ENCODE measurements around the gene RSKR. TPM values are rescaled to one million over a fixed set of nuclear protein-coding genes. Genes with fewer than 3 reads are reported as not detected.
"Not testable (repeated sequence)": the region's sequence is repeated elsewhere in the genome, so short reads cannot be mapped to it uniquely, and the experiment has no call there.

Gene RSKR
- total RNA-seq, 2 experiments from 2014 or later: 15.5 to 19.7 TPM

DNA sequence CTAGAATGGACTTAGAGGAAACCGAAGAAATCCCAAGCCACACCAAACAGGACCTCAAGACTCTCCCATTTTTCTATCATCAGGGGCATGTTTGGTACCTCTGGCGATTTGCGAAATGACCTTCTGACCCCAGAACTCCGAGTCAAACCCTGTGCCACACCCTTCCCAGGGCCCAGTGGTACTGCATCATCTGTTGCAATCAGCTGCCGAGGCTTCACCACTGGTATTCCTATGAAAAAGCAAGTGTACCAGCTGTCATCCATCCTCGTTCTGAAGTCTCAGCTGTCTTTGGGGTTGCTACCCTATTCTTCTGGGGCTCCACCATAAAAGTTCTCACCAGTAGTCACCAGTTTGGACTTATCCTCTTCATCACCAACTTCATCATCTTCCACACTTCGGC is 2.3 kb upstream of the RSKR start:
- no peak for DNase-seq
- Mint-ChIP-seq H3K4me3 (no peak overlapping the region), H3K9me3 (no peaks in the 10 kb centered on the region), H3K36me3 (ENCODE audit: low read depth) (peaks cover 72% of the 10 kb centered on the region), H3K27me3 (no peaks in the 10 kb centered on the region), H3K4me1 (no peaks in the 10 kb centered on the region), H3K27ac (no peak overlapping the region)
- ChIA-PET CTCF (no interaction called here), POLR2A (interaction anchor here (0.9 to 1.3 kb wide), 3 partner anchors 17 to 29 kb away, joined by 3 to 8 read pairs (median 3); partner anchors contain the start of gene SPAG5)

DNA sequence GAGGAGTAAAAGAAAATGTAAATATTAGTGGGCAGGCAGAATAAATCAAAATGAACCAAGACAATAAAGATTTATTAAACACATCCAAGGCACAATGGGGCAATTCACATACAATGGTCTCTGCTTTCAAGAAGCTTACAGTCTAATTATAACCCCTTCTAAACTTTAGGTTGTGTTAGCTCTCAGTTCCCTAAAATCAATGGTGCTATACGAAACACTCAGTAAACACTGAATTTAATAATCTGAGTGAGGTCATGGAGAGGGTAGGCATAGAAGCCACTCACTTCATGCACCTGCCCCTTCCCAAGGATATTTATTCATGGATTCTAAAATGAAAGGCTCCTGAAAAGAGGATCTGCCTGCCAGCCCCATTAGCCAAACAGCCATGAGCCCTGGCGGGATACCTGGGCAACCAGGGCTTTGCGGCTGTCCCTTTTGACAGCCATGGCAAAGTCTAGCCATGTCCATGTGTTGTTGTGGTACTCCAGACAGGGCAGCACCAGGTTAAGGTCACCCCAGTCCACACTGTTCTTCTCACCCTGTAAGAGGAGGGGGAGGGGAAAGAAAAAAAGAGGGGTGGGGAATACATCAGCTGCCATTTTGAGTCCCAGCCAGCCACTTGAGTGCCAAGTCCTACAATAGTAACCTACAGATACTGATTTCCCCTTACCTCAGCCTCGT is 1.4 kb upstream of the RSKR start:
- Mint-ChIP-seq H3K9me3 (no peaks in the 10 kb centered on the region), H3K4me1 (no peaks in the 10 kb centered on the region), H3K36me3 (ENCODE audit: low read depth) (peaks cover 69% of the 10 kb centered on the region), H3K27me3 (no peaks in the 10 kb centered on the region), H3K4me3 (no peak overlapping the region), H3K27ac (no peak overlapping the region)
- ChIA-PET POLR2A (interaction anchor here (0.5 to 1.3 kb wide), 3 partner anchors 16 to 73 kb away, joined by 3 to 8 read pairs (median 3); partner anchors contain the start of gene SPAG5), CTCF (interaction anchor here (1.0 kb wide), 1 partner anchor 10 kb away, joined by 3 read pairs; no protein-coding TSS in a partner anchor)
- DNase-seq: no peak

DNA sequence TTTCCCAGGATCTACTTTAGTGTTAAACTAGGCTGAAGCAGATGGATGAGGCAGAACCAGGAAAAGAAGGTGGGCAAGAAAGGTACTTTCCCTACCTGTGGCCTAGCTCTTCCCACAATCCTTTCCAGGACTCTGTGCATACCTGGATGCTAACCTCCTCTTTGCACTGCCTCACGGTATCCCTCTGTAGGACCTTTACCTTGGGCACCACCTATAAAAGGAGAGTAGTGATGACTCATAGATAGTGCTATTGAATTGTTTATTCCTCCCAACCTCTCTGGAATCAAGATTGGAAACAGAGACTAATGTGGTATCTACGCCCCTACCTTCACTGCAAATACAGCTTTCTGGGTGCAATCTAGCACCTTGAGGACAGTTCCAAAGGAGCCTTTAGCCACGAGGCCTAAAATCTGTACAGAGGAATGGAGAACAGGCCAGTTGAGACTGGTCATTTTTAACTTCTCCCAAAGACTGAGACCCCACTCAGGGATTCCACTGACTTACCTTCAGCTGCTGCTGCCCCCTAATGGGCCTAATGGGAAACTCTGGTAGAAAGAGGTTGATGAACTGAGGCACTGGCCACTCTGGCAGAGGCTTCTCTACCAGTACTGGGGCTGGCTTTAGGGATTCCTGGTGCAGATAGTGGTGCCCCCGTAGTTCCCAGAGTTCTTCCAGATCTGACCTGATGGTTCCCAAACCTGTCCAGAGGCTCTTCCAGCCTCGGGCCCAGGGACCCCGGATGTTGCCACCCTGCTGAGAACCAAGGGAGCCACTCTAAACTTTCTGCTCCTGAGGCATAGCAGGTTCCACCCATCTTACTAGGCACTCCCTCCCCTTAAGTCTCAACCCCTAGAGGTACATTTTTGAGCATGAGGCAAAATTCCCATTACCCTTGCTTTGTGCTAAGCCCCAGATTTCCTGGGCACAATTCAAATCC is 781 bp downstream of the RSKR start:
- Mint-ChIP-seq H3K4me1 (no peaks in the 10 kb centered on the region), H3K36me3 (ENCODE audit: low read depth) (peaks cover 55% of the 10 kb centered on the region)
- CTCF ChIA-PET: interaction anchor here (1.2 to 2.3 kb wide), 6 partner anchors 11 to 118 kb away, joined by 3 to 7 read pairs (median 4); no protein-coding TSS in a partner anchor

DNA sequence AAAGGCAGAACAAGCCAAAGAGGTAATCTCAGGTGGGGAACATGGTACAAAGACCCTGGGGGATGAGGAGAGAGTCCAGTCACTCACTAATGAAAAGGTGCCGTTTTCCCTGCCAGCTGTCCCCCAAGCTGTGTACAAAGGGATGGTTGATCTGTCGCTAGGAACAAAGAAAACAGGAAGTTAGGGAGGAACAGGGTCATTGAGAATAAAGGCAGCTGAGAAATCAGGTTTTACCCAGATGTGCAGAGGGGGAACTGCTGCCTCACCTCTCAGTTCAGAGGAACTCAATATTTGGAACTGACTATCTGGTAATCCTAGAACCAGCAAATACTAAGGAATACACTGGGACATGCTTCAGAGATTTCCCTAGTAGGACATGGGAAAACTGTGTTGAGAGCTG is 1.5 kb downstream of the RSKR start:
- Mint-ChIP-seq H3K27me3 (no peaks in the 10 kb centered on the region), H3K9me3 (no peaks in the 10 kb centered on the region), H3K4me1 (no peaks in the 10 kb centered on the region), H3K27ac (no peak overlapping the region), H3K36me3 (ENCODE audit: low read depth) (peaks cover 56% of the 10 kb centered on the region), H3K4me3 (no peak overlapping the region)
- no peak for DNase-seq
- CTCF ChIA-PET: interaction anchor here (0.8 to 2.3 kb wide), 8 partner anchors 12 to 117 kb away, joined by 3 to 7 read pairs (median 4); partner anchors contain the start of gene PIGS
- POLR2A ChIA-PET: interaction anchor here (0.8 to 1.8 kb wide), 7 partner anchors 9 to 56 kb away, joined by 3 to 7 read pairs (median 4); partner anchors contain the start of genes PIGS and SPAG5

More for the DNA sequence above, 781 bp downstream of the RSKR start:
- H3K27ac Mint-ChIP-seq: no peak overlapping the region
- H3K4me3 Mint-ChIP-seq: no peak overlapping the region
- peak; percentile 34 for DNase-seq
- H3K27me3 Mint-ChIP-seq: no peaks in the 10 kb centered on the region
- POLR2A ChIA-PET: interaction anchor here (0.6 to 1.8 kb wide), 8 partner anchors 8 to 97 kb away, joined by 3 to 7 read pairs (median 4); partner anchors contain the start of genes PIGS and SPAG5
- H3K9me3 Mint-ChIP-seq: no peaks in the 10 kb centered on the region

DNA sequence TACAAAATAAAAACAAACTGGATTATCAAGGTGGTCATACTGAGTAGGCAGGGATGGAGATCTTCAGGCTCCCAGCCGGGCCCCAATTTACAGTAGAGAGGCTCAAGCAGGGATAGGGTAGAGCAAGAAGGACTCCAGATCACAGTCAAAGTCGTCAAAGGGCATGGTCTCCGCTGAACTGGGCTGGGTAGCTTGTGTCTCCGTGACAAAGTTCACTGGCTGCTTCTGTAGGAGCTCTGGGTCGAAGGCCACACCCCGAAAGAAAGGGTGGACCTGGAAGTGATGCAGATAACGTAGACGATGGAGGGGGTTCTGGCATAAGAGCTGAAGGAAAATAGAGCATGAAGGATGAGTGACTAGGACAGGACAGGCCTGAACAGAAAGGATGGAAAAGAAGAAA is 3.6 kb downstream of the RSKR start:
- DNase-seq: no peak
- peaks cover 34% of the 10 kb centered on the region for H3K36me3 Mint-ChIP-seq (ENCODE audit: low read depth)
- no peak overlapping the region for H3K4me3 Mint-ChIP-seq
- ChIA-PET POLR2A (interaction anchor here (0.8 to 4.4 kb wide), 4 partner anchors 9 to 41 kb away, joined by 3 to 34 read pairs (median 4); partner anchors contain the start of gene SPAG5), CTCF (interaction anchor here (0.8 to 1.6 kb wide), 3 partner anchors 35 to 287 kb away, joined by 3 to 7 read pairs (median 3); partner anchors contain the start of genes BLTP2 and FLOT2)
- H3K4me1 Mint-ChIP-seq: no peaks in the 10 kb centered on the region
- no peaks in the 10 kb centered on the region for H3K27me3 Mint-ChIP-seq
- H3K9me3 Mint-ChIP-seq: no peaks in the 10 kb centered on the region
- no peak overlapping the region for H3K27ac Mint-ChIP-seq

DNA sequence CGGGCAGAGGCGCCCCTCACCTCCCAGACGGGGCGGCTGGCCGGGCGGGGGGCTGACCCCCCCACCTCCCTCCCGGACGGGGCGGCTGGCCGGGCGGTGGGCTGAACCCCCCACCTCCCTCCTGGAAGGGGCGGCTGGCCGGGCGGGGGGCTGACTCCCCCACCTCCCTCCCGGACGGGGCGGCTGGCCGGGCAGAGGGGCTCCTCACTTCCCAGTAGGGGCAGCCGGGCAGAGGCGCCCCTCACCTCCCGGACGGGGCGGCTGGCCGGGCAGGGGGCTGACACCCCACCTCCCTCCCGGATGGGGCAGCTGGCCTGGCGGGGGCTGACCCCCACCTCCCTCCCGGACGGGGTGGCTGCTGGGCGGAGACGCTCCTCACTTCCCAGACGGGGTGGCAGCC is 10.0 kb downstream of the RSKR start:
- H3K4me1 Mint-ChIP-seq; H3K9me3 Mint-ChIP-seq; CTCF ChIA-PET; H3K36me3 Mint-ChIP-seq (ENCODE audit: low read depth); H3K27me3 Mint-ChIP-seq; DNase-seq; H3K27ac Mint-ChIP-seq; POLR2A ChIA-PET; H3K4me3 Mint-ChIP-seq: not testable (repeated sequence)

DNA sequence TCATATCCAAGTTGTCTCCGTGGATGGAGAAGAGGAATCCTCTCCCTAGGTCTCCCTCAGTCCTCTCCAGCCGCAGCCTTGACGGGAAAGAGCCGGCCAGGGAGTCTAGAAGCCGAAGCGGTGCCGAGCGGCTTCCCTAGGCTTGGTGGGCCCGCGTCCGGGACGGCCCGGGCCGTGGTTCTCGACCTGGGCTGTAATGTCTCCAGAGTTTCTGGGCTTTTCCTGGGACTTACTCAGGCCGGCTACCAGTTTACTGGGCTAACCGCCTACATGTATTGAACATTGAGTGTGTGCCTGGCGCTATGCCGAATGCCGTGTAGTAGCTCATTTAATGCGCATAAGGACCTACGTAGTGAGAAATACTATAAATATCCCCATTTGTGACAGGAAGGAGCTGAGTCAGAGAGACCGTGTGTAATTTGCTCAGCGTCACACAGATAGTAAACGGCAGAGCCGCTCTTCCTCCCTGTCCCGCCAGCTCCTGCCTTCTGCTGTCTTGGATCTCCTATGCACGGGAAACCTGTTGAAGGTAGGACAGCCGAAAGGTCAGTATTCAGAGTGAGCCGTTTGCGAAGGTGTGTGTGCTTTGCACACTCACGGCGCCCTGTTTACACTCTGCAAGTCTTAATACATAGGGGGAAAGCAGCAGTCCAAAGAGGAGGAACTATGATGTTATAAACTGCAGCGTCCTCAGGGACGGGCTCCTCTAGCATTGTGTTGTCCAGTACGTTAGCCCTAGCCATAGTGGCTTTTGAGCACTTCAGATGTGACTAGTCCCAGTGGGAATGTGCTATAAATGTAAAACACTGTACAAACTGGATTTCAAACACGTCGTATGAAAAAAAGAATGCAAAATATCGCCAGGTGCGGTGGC is 14.4 kb downstream of the RSKR start:
- Mint-ChIP-seq H3K4me3 (peak overlapping the region; percentile 85), H3K27me3 (no peaks in the 10 kb centered on the region), H3K36me3 (ENCODE audit: low read depth) (peaks cover 18% of the 10 kb centered on the region), H3K9me3 (no peaks in the 10 kb centered on the region), H3K27ac (peak overlapping the region; percentile 99), H3K4me1 (peaks cover 23% of the 10 kb centered on the region)
- ChIA-PET CTCF (interaction anchor here (0.6 to 2.3 kb wide), 8 partner anchors 25 to 280 kb away, joined by 3 to 7 read pairs (median 3); partner anchors contain the start of genes BLTP2, PIGS, RPL23A and TLCD1), POLR2A (interaction anchor here (0.6 to 3.6 kb wide), 28 partner anchors 10 to 356 kb away, joined by 3 to 61 read pairs (median 6); partner anchors contain the start of genes ALDOC, BLTP2, PIGS and POLDIP2)
- peak; percentile 64 for DNase-seq

DNA sequence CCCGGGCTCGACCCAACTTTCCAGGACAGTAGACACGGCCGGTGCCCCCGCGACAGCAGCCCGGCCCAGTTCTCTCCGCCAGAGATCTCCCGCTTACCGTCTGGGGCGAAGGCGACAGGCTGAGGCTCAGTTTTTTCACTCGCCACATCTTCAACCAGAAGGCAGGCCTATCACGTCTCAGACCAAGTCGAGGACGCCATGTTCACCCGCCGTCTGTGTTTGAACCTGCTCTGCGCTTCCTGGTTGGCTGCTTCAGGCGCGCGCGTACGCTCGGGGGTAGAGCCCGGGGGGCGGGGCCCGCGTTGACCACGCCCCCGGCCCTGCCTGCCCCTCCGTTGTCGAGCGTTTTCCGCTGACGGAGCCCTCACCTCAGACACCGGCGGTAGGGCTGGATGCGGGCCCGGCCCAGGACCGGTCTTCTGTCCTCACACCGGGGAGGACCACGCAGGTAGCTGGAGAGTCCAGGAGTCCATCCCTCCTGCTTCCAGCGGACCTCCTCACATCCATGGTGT is 15.1 kb downstream of the RSKR start, which contains the start of gene SPAG5:
TSS of gene SPAG5 (minus strand) at position 227 of the 512 bp plus-strand sequence. CDS start at position 148, 79 bp downstream.
- POLR2A ChIA-PET: interaction anchor here (0.8 to 3.6 kb wide), 27 partner anchors 10 to 241 kb away, joined by 3 to 61 read pairs (median 6); partner anchors contain the start of genes ALDOC, BLTP2, PIGS and POLDIP2
- CTCF ChIA-PET: interaction anchor here (0.8 to 2.3 kb wide), 7 partner anchors 24 to 127 kb away, joined by 3 to 7 read pairs (median 4); partner anchors contain the start of genes BLTP2 and TLCD1
- Mint-ChIP-seq H3K27me3 (no peaks in the 10 kb centered on the region), H3K4me1 (peaks cover 24% of the 10 kb centered on the region), H3K27ac (peak within 1 kb of the TSS; percentile 99), H3K36me3 (ENCODE audit: low read depth) (peaks cover 20% of the 10 kb centered on the region), H3K9me3 (no peaks in the 10 kb centered on the region), H3K4me3 (peak within 1 kb of the TSS; percentile 85)
- DNase-seq: peak; percentile 96

DNA sequence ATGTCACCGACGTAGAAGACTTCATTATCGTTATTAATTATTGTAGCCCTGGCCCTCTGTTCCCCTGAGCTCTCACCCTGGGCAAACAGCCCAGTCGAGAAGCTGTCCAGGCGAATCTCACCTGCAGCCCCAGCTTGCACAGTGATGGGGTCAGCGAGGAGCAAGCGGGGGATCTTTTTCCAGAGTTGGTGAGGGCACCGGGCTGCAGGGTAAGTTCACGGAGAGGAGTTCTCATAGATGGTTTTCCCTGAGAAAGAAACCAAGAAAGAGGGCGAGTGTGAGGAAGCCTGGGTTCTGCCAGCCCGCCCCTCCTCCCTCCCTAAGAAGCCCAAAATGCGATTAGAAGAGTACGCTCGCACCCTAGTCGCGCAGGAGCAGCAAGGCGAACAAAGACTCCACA is 15.6 kb downstream of the RSKR start:
- CTCF ChIA-PET: interaction anchor here (0.7 to 1.5 kb wide), 6 partner anchors 15 to 51 kb away, joined by 3 to 6 read pairs (median 4); no protein-coding TSS in a partner anchor
- Mint-ChIP-seq H3K36me3 (ENCODE audit: low read depth) (peaks cover 22% of the 10 kb centered on the region), H3K4me3 (peak overlapping the region; percentile 85), H3K27me3 (no peaks in the 10 kb centered on the region), H3K27ac (peak overlapping the region; percentile 99), H3K9me3 (no peaks in the 10 kb centered on the region), H3K4me1 (peaks cover 25% of the 10 kb centered on the region)
- DNase-seq: no peak
- POLR2A ChIA-PET: interaction anchor here (0.7 to 3.6 kb wide), 13 partner anchors 9 to 241 kb away, joined by 3 to 61 read pairs (median 8); partner anchors contain the start of genes ALDOC, BLTP2, PIGS and POLDIP2

DNA sequence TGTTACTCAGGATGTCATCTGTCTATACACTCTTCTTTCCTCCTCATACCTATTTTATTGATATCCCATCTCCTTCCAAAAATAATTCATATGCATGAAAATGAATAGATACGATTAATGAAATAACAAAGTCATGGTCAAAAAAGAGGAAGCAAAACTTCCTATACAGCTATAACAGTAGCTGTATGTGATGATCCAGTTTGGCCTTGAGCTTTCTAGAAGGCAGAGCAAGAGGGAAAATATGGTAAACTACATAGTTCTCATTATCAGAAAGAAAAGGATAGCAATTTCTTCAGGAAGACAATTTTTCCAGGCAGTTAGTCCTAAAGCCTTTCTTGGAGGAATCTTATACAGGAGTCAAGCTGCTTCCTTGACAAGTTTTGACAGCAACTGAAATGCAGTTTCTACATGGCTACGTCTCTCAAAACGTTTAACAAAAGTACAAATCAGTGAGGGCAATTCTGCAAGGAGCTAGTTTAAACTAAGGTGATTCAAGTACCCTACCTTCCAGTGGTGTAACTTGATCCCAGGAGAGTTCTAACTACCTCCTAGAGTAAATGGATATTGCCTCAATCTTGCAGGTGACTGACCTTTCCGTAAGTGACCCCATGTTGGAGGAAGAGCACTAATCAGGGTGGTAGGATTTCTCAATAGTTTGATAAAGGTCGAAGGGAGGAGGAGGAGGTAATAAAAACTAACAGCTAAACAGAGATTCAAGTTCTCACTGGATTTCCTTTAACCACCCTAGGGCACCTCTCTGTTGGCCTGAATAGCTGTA is 16.2 kb downstream of the RSKR start:
- no peaks in the 10 kb centered on the region for H3K27me3 Mint-ChIP-seq

More for the DNA sequence above, 16.2 kb downstream of the RSKR start:
- ChIA-PET CTCF (interaction anchor here (0.7 to 1.5 kb wide), 5 partner anchors 15 to 51 kb away, joined by 3 to 4 read pairs (median 4); no protein-coding TSS in a partner anchor), POLR2A (interaction anchor here (0.7 to 3.6 kb wide), 11 partner anchors 9 to 115 kb away, joined by 3 to 61 read pairs (median 33); partner anchors contain the start of genes ALDOC, BLTP2, PIGS and SDF2)
- DNase-seq: no peak
- H3K4me3 Mint-ChIP-seq: peak overlapping the region; percentile 85
- no peaks in the 10 kb centered on the region for H3K9me3 Mint-ChIP-seq
- H3K4me1 Mint-ChIP-seq: peaks cover 30% of the 10 kb centered on the region
- H3K36me3 Mint-ChIP-seq (ENCODE audit: low read depth): peaks cover 28% of the 10 kb centered on the region
- H3K27ac Mint-ChIP-seq: peak overlapping the region; percentile 99
